Activated naive CD4-positive, alpha-beta T cell treated with Interleukin-2 at 50 U/mL for 16 hours (primary cell): ENCODE results near the gene ADARB2.

Experiments used
- DNase-seq: peaks from one replicate; pipeline ENCODE4 v3.0.0-alpha.2; 2020

The ADARB2 gene

GRCh38 chr10:1190791-1191490 lies 546.4 kb downstream of the ADARB2 start:
- no peak for DNase-seq

- no peak for DNase-seq
Observed at GRCh38 chr10:1190052-1190395, 547.3 kb downstream of the ADARB2 start.

- DNase-seq, result no peak
Observed at GRCh38 chr10:1189166-1190051, 547.9 kb downstream of the ADARB2 start.

- no peak for DNase-seq
Observed at GRCh38 chr10:1188558-1189135, 548.7 kb downstream of the ADARB2 start.

GRCh38 chr10:1187855-1188557 lies 549.3 kb downstream of the ADARB2 start:
- DNase-seq, result no peak

- no peak for DNase-seq
Observed at GRCh38 chr10:1187151-1187854, 550.0 kb downstream of the ADARB2 start.

GRCh38 chr10:1186683-1186990 lies 550.7 kb downstream of the ADARB2 start:
- DNase-seq, result no peak

GRCh38 chr10:1185911-1186682 lies 551.2 kb downstream of the ADARB2 start:
- DNase-seq, result no peak

GRCh38 chr10:1184541-1185430 lies 552.5 kb downstream of the ADARB2 start:
- DNase-seq, result no peak

GRCh38 chr10:1183701-1184100 lies 553.6 kb downstream of the ADARB2 start:
- no peak for DNase-seq

- no peak for DNase-seq
Observed at GRCh38 chr10:1183033-1183396, 554.3 kb downstream of the ADARB2 start.

GRCh38 chr10:1182280-1183032 lies 554.9 kb downstream of the ADARB2 start:
- DNase-seq, result peak; percentile 3

- no peak for DNase-seq
Observed at GRCh38 chr10:1180836-1181235, 556.5 kb downstream of the ADARB2 start.

GRCh38 chr10:1180071-1180730 lies 557.1 kb downstream of the ADARB2 start:
- DNase-seq, result no peak

GRCh38 chr10:1179346-1180070 lies 557.8 kb downstream of the ADARB2 start:
- DNase-seq, result no peak

- no peak for DNase-seq
Observed at GRCh38 chr10:1178506-1178905, 558.8 kb downstream of the ADARB2 start.

GRCh38 chr10:1177936-1178335 lies 559.4 kb downstream of the ADARB2 start:
- DNase-seq, result no peak

- no peak for DNase-seq
Observed at GRCh38 chr10:1175956-1176565, 561.3 kb downstream of the ADARB2 start.

GRCh38 chr10:1174022-1174421 lies 563.3 kb downstream of the ADARB2 start:
- no peak for DNase-seq
